ENCODE measurements around the gene OR51E2.
"Not testable (repeated sequence)": the region's sequence is repeated elsewhere in the genome, so short reads cannot be mapped to it uniquely, and the experiment has no call there.

Gene OR51E2, protein sequence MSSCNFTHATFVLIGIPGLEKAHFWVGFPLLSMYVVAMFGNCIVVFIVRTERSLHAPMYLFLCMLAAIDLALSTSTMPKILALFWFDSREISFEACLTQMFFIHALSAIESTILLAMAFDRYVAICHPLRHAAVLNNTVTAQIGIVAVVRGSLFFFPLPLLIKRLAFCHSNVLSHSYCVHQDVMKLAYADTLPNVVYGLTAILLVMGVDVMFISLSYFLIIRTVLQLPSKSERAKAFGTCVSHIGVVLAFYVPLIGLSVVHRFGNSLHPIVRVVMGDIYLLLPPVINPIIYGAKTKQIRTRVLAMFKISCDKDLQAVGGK

DNA sequence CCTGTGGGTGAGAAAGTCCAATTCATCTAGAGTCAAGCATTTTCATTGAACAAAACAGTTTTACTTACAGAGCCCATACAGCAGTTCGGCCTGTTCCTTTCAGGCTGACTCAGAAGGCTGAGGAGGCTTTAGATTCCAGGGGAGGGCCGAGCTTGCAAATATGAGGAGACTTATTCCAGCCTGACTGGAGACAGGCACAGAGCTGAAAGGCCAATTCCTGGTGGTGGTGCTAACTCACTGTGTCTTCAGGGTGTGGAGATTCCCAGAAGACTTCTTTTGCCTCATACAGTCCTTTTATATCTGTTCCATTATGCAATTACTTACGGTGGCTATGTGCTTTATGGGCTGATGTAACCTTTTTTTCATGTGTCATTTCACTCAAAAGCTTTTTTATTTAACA, at the start of gene OR51E2:
OR51E2 (minus strand) TSS at position 269 of the 400 bp plus-strand sequence. CDS start 15,142 bp downstream, outside the sequence.
- no peak for DNase-seq (ENCODE audit: low read depth in 1 of 2, low spot score in 1 of 2)

DNA sequence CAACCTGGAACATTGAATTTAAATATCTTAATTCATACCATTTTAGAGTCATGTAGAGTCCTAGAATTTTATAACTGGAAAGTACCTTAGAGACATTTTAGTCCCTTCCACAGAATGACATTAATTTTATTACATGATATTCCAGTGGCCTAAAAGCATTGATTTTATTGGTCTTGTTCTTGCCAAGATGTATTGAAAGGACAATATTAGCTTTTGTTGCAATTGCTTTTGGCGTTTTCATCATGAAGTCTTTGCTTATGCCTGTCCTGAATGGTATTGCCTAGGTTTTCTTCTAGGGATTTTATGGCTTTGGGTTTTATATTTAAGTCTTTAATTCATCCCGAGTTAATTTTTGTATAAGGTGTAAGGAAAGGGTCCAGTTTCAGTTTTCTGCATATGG, 43.1 kb upstream of the OR51E2 start:
- DNase-seq (ENCODE audit: low read depth in 1 of 2, low spot score in 1 of 2), result no peak

DNA sequence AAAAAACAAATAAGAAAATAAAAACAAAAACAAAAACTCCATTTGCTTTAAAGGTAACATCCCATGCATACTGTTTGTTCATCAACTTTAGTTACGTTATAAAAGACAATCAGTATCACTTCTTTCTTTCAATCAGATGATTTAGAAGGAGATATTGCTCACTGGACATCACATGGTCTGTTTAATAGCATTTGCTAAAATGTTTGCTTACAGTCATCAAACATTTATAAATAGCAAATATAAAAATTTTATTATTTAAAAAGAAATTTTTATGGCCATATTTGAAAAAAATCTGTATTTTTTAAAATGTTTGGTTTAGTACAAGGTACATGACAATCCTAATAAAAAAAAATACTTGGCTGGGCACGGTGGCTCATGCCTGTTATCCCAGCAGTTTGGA, 29.5 kb upstream of the OR51E2 start:
- DNase-seq (ENCODE audit: low read depth in 1 of 2, low spot score in 1 of 2), result no peak

DNA sequence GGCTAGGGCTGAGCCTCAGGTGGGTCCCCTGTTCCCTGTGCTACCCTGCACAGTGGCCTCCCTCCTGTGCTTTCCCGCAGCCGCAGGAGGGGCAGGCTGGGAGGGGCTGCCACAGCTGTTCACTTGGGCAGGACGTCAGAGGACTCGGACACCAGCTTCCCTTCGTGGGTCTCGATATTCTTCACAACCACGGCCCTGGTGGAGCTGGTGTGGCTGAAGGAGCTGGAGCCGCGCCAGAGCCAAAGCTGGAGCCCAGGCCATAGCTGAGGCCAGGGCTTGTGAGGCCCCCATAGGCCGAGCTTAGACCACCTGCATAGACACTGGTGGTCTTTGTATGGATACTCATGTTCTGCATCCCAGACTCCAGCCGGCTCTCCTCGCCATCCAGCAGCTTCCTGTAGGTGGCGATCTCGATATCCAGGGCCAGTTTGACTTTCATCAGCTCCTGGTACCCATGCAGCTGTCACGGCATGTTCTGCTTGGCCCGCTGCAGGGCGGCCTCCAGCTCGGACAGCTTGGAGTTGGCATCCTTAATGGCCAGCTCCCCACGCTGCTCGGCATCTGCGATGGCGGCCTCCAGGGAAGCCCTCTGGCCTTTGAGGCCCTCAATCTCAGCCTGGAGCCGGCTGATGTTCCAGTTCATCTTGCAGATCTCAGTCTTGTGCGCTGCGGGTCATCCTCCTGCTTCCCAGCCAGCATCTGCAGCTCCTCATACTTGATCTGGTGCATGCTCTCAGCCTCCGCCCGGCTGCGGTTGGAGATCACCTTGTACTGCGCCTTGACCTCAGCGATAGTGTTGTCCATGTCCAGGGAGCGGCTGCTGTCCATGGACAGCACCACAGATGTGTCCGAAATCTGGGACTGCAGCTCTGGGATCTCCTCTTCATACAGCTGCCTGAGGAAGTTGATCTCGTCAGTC, 25.2 kb upstream of the OR51E2 start:
- not testable (repeated sequence) for DNase-seq (ENCODE audit: low read depth in 1 of 2, low spot score in 1 of 2)

DNA sequence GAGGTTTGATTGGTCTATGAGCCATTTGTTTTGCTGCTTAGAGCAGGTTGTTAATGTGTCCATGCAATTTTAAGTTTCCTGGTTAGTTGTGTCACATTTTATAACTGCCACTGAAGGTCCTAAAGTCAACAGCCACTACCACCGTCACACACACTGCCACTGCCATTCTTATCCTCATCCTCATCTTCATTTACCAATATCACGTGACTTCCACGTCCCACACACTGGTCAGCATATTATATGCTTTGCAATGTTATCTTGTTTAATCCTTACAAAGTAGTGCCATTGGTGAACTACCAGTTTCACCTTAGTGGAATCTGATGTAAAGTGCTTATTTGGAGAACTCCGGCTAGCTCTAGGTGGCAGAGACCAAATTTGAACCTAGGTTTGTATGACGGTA, 16.6 kb upstream of the OR51E2 start:
- DNase-seq (ENCODE audit: low read depth in 1 of 2, low spot score in 1 of 2), result no peak

DNA sequence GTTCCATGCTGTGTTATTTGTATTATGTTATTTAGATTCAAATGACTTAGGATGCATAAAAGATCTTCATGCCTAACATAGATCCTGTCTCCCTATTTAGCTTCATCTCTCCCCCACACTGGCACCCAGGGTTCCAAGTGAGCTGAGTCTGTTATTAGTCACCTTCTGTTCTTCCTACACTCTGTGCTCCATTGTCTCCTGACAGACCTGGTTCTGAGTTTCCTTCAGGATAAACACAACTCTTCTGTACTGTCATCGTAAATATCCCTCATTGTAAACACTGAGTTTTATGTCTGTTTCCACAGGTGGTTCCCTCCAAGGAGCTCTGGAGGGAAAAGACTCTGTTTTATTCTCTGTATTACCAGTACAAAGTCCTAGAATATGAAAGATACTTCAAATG, 15.6 kb upstream of the OR51E2 start:
- DNase-seq (ENCODE audit: low read depth in 1 of 2, low spot score in 1 of 2), result no peak

DNA sequence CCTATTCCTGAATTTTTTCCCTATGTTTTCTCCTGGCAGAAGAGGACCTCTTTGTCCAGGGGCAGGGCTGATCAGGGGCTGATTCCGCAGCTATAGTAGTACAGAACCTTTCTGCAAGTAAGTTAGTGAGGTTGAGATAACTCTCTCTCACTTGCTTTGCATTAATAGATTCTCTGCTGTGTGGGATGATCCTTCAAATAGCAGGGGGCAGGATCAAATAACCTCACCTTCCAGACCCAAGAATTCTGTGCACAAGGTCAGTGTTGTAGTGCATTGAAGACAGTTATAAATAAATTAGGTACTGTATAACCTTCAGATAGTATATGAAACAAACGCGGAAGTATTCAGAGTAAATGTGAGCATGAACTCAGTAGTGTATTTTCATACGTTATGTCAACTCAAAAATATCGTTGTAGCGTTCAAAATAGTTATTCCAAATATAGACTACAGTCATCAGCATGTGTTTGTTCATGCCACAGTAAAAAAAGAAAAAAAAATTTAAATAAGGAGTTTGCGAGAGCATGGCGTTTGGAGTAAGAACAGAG, 7.2 kb upstream of the OR51E2 start:
- no peak for DNase-seq (ENCODE audit: low read depth in 1 of 2, low spot score in 1 of 2)

DNA sequence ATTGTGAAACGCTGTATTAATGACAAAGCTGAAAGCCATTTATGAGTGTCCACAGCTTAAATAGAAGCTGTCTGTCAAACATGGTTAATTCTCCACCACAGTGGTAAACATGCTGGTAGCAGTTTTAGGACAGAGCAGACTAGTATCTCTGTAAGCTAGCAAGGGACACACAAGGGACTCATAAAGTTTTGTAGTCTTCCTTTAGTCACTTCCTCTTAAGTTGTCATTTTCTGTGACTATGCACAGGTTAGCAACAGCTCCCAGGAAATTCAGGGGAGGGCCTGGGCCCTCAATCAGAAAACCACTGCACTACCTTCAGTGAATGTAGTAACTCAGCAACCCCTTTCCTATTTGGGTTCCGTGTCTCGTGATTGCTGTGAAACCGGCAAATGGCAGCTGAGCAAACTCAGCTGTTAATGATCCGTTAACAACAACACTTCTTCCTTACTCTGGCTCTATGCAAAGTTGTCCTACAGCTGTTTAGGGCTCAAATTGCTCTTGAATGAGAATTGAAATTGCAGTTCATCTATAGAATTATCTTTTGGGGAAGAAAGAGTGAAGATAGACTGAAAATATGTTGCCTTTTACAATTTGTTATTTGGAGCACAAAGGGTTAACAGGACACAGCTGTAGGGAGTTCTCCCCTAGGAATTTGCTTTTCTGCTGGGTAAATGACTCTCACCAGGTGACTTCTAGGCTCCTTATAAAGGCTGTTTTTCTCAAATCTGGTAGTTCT, 6.6 kb upstream of the OR51E2 start, which contains the start of gene MMP26:
MMP26 (plus strand) TSS at position 731 of the 736 bp plus-strand sequence.
- no peak for DNase-seq (ENCODE audit: low read depth in 1 of 2, low spot score in 1 of 2)

DNA sequence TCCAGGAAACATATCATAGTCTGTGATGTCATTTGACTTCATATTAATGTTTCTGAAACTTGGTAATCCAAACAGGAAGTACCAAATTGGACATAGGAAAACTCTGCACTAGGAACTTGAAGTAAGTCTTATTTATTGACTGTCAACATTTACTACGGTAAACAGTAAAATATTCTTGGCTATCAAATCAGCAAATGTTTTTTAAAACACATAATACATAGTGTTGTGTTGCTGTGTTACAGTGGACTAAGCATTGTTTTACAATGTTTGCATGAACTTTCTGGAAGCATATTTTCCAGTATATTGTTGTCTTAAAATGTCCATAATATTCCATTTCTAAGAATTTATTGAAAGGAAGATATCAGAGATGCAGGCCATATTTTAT, 2.8 kb upstream of the OR51E2 start:
- no peak for DNase-seq (ENCODE audit: low read depth in 1 of 2, low spot score in 1 of 2)

DNA sequence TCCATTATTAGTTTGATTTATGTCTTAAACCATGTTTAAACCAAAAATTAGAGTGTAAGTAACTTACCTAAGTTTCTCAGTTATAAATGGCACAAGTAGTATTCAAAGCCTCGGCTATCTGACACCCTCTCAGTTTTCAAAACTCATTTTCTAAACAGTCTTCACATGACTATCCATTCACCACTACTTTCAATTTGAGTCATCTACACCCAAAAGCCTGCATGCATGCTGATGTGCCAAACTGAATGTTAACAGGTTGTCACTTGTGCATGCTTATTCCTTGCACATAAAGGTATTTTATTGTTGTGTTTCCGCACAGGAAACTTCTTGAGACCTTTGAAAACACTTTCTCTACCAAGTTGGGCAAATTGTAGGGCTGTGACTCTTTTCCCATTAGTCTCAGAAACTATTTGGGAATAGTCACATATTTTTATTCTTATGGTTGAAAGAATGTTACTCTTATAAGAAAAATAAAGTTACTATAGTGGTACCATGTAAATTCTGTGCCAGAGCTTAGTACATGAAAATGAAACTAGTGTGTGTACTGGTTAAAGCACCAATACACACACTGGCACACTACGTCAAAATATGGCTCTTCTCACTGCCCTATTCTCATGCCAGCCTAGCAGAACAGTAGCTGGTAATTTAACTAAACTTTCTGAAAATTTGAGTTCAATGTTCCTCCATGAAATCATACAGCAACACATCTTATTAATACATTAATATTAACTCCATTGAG, 2.2 kb upstream of the OR51E2 start:
- no peak for DNase-seq (ENCODE audit: low read depth in 1 of 2, low spot score in 1 of 2)

DNA sequence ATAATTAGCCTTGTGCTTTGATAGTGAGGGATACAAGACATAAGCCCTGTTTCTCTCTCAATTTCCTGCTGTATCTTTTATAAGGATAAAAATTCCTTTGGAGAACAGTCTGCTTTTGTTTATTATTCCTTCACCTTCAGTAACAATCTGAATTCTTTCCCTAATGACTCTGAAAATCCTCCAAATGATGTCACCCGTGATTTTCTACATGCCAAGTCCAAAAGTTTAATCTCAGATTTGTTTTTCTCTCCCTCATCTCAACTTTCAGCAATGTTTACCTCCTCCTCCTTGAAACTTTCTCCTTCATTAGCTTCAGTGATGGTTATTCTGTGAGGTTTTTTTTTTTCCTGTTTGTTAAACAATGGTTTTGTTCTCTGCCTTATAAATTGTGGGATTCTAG, 2.2 kb downstream of the OR51E2 start:
- DNase-seq (ENCODE audit: low read depth in 1 of 2, low spot score in 1 of 2), result no peak

DNA sequence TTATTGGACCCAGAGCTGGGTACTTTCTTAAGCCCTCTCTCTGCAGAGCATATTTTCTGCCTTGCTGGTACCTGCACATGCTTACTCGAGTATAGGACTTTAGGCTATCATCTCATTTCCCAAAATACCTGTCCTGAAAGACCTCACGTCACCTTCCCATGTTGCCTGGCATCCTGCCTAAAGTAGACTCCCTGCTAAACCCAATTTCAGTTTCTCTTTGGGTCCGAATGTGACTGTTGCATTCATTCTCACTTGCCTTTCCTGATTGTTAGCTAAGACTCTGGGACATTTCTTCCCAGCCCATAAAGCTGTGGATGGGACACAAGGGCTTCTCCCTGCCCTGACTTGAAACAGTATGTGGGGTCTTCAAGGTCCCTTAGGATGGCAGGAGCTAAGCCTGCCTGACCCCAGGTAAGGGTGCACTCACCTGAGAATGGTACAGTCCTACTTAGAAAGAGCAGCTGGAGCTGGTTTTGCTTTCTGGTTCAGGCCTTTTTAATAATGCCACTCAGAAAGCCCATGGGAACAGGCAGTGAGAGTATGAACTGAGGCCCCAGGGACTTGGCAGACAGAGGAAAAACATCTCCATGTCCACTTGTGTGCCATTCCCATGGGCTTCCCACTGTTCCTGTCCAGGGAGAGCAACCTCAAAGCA, 12.9 kb downstream of the OR51E2 start:
- no peak for DNase-seq (ENCODE audit: low read depth in 1 of 2, low spot score in 1 of 2)

DNA sequence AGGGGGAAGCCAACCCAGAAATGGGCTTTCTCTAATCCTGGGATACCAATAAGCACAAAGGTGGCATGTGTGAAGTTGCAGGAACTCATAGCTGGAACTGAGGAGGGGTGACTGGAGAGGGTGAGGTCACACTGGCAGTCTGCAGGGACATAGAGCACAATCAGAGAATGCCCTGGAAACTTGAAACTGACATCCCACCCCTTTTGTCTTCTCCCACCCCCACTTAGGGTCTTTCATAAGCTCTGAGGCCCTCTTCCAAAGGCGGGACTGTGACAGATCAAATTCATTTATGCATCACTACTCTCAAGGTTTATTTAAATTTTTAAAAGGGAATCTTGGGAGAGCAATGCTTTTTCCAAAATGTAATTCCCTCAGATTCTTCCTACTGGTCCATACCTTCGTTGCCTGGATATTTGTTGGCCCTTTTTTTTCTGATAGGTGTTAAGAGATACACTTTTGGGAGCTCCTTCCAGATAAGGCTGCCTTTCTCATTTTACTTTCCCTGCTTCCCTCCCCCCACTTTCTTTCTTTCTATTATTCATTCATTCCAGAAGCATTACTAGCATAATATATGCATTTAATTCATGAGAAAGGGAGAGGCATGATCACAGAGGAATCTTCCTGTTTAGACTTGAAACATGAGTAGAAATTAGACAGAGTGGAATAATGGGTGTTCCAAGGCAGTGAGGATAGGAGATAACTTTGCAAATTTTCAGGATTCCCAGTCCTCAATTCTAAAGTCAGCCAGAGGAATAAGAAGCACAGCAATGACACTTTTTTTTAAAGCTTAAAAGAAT, 14.8 kb downstream of the OR51E2 start:
- no peak for DNase-seq (ENCODE audit: low read depth in 1 of 2, low spot score in 1 of 2)

DNA sequence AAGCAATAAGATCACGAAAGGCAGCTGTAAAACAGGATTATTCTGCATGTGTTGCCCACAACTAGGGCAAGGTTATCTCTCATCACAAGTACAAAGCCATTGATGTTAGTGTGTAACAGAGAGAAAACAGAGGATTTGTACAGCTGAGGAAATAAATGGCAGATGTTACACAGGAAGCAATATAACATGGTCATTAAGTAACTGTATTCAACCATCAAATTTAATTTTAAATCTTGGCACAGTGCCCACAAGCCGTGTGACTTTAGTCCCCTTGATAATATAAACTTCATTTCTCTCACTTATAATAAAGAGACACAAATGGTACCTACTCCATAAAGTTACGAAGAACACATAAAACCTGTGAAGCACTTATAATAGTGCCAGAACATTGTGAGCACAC, 17.3 kb downstream of the OR51E2 start:
- no peak for DNase-seq (ENCODE audit: low read depth in 1 of 2, low spot score in 1 of 2)

DNA sequence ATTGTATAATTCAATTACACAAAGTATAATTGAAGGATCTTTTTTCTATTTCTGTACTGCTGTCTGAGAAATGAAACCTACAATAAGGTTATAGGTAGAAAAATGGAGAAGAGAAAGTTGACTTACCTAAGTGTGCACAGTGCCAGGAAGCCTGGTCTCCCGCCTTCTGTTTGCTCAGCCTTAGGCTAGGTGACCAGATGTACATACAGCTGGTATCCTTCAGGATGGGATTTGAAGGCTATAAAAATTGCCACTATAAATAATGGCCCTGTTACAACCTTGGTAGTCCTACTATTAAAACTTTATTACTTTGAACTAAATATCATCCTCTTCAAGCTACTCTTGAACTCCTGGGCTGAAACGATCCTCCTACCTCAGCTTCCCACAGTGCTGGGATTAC, 19.7 kb downstream of the OR51E2 start:
- DNase-seq (ENCODE audit: low read depth in 1 of 2, low spot score in 1 of 2), result no peak

DNA sequence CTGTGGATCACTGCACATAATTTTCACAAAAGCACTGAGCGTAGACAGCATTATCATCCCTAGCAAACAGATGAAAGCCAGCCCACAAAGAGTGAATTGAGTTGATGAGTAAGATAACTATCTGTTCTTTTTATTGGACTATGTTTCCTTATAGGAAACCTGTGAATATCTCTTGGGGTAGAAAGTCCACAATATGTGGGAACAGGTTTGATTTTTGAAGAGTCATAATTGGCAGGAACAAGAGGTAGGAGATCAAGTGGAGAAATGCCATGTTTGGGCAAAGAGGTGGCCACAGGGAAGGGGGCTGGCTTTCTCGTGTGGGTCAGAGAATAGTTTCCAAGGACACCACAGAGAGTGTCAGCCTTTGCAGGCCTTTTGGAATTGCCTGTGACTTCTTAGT, 23.9 kb downstream of the OR51E2 start:
- DNase-seq (ENCODE audit: low read depth in 1 of 2, low spot score in 1 of 2), result no peak

DNA sequence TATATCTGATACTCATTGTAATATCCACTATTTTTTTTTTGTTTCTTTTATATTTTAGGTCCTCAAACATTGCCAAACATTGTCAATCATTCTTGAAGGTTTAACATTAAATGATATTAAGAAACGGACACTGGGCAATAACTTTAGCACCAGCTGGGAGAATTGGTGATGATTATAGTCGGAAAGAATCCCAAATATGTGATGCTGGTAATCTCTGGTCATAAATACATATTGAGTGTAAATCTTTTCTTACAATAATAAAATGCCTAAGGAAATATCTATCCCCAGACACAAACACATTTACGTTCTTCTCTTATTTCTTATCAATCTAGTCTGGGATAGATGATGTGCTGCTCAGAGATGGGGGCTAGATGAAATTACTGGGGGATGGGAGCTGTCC, 25.2 kb downstream of the OR51E2 start:
- DNase-seq (ENCODE audit: low read depth in 1 of 2, low spot score in 1 of 2), result no peak

DNA sequence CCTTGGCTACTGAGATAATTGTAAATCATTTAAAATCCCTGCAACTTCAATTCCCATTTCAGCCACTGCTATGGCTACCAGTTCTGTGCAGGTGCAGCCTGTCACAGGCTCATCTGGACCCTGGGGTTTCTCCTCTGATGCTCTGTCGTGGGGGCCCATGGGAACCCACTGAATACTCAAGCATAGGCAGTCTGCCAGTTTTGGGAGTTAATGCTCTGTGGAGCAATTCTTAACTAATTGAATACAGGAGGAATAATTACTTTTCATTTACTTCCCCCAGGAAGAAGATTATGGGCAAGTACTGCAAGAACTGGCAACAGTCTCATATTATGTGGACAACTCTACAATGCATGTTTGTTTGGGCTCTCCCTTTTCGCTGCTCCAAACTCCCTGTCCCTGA, 25.9 kb downstream of the OR51E2 start:
- no peak for DNase-seq (ENCODE audit: low read depth in 1 of 2, low spot score in 1 of 2)

DNA sequence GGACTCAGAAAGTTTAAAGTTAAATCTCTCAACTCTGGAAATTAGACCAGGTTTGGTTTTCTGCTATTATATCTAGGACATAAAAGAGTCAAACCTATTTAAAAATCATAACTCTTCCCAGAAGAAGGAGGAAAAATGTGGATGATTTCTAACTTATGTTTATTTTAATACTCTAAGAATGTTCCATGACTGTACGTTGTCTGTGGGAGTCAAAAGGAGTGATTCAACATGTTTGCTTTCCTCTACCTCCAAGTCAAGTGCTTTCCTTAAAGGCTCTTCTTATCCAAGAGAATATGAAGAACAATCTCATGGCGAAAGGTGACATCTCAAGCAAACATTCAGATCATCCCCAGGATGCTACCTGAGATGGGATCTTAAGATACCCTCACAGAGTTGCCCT, 32.2 kb downstream of the OR51E2 start:
- no peak for DNase-seq (ENCODE audit: low read depth in 1 of 2, low spot score in 1 of 2)
